Glutamatergic neuron (in vitro differentiated cells): ENCODE results near the gene C1D. TPM values are rescaled to one million over a fixed set of nuclear protein-coding genes. Genes with fewer than 3 reads are reported as not detected.
"Not testable (repeated sequence)": the region's sequence is repeated elsewhere in the genome, so short reads cannot be mapped to it uniquely, and the experiment has no call there.

Source experiments
- DNase-seq: peaks from one replicate; pipeline ENCODE4 v3.0.0; 2022
- H3K27ac Mint-ChIP-seq: one replicate; pipeline ENCODE4 v1.8.0; 2020; ENCODE audit warnings: mild to moderate bottlenecking, mixed read lengths, inconsistent platforms; ENCODE audit not compliant: unreplicated experiment
- H3K27me3 Mint-ChIP-seq: one replicate; pipeline ENCODE4 v1.8.0; 2020; ENCODE audit warnings: mild to moderate bottlenecking, moderate library complexity, mixed read lengths, inconsistent platforms; ENCODE audit not compliant: unreplicated experiment
- H3K36me3 Mint-ChIP-seq: one replicate; pipeline ENCODE4 v1.8.0; 2020; ENCODE audit warnings: mild to moderate bottlenecking, mixed read lengths, inconsistent platforms; ENCODE audit not compliant: unreplicated experiment
- H3K4me1 Mint-ChIP-seq: one replicate; pipeline ENCODE4 v1.8.0; 2020; ENCODE audit warnings: mild to moderate bottlenecking, low read depth, mixed read lengths, inconsistent platforms; ENCODE audit not compliant: unreplicated experiment
- H3K4me3 Mint-ChIP-seq: one replicate; pipeline ENCODE4 v1.8.0; 2020; ENCODE audit warnings: mild to moderate bottlenecking, mixed read lengths, inconsistent platforms; ENCODE audit not compliant: unreplicated experiment
- H3K9me3 Mint-ChIP-seq: one replicate; pipeline ENCODE4 v1.8.0; 2020; ENCODE audit warnings: mild to moderate bottlenecking, moderate library complexity, mixed read lengths, inconsistent platforms; ENCODE audit not compliant: unreplicated experiment
- CTCF ChIP-seq: fragments of 200-600 bp; sonication (generic); IDR thresholded peaks from one replicate; pipeline ENCODE4 v1.5.0; 2021; ENCODE audit not compliant: partially characterized antibody, unreplicated experiment
- total RNA-seq: library from RNA; stranded (reverse); fragmentation: NEBNext Ultra II Directional; extraction: Animal tissue kit (Norgen Biotek cat#: 25700); gene quantifications from one replicate; pipeline ENCODE4 v1.2.1, GENCODE V29; 2021; ENCODE audit not compliant: unreplicated experiment

Gene C1D
- total RNA-seq, 1 donor from 2014 or later = 16.8 TPM

GRCh38 chr2:68086166-68086565, 23.4 kb upstream of the C1D start:
- Mint-ChIP-seq H3K27ac (no peak overlapping the region), H3K4me3 (no peak overlapping the region), H3K27me3 (no peaks in the 10 kb centered on the region), H3K4me1 (no peaks in the 10 kb centered on the region), H3K9me3 (no peaks in the 10 kb centered on the region), H3K36me3 (no peaks in the 10 kb centered on the region)
- TF ChIP-seq CTCF = no peak
- no peak for DNase-seq

- Mint-ChIP-seq H3K4me3 (no peak overlapping the region), H3K27me3 (no peaks in the 10 kb centered on the region), H3K36me3 (no peaks in the 10 kb centered on the region), H3K9me3 (no peaks in the 10 kb centered on the region), H3K27ac (no peak overlapping the region), H3K4me1 (no peaks in the 10 kb centered on the region)
- TF ChIP-seq CTCF = no peak
- no peak for DNase-seq
Measured at GRCh38 chr2:68083346-68083745, 20.5 kb upstream of the C1D start.

GRCh38 chr2:68074050-68074449, 11.2 kb upstream of the C1D start:
- Mint-ChIP-seq H3K9me3 (no peaks in the 10 kb centered on the region), H3K27ac (no peak overlapping the region), H3K4me3 (no peak overlapping the region), H3K4me1 (no peaks in the 10 kb centered on the region), H3K27me3 (no peaks in the 10 kb centered on the region), H3K36me3 (no peaks in the 10 kb centered on the region)
- TF ChIP-seq CTCF = no peak
- no peak for DNase-seq

GRCh38 chr2:68063797-68064646, 1.2 kb upstream of the C1D start:
- H3K4me3 Mint-ChIP-seq = peak overlapping the region; percentile 99
- DNase-seq = peak; percentile 27
- H3K9me3 Mint-ChIP-seq, H3K27me3 Mint-ChIP-seq, H3K27ac Mint-ChIP-seq, H3K36me3 Mint-ChIP-seq, H3K4me1 Mint-ChIP-seq: not testable (repeated sequence)

GRCh38 chr2:68060652-68061051, 2.2 kb downstream of the C1D start:
- Mint-ChIP-seq H3K4me3 (no peak overlapping the region), H3K36me3 (no peaks in the 10 kb centered on the region), H3K27ac (no peak overlapping the region), H3K9me3 (peaks cover 2% of the 10 kb centered on the region), H3K4me1 (peaks cover 8% of the 10 kb centered on the region), H3K27me3 (peaks cover 2% of the 10 kb centered on the region)
- TF ChIP-seq CTCF = no peak
- no peak for DNase-seq
